ENCODE results near the gene PZP. TPM values are rescaled to one million over a fixed set of nuclear protein-coding genes. Genes with fewer than 3 reads are reported as not detected.
A peak's percentile ranks its signal among the peaks of the same experiment; 100 is the strongest.
"Not testable (repeated sequence)": the region's sequence is repeated elsewhere in the genome, so short reads cannot be mapped to it uniquely, and the experiment has no call there.

Gene PZP
- total RNA-seq, 2 donors from 2014 or later: 0.42 to 0.68 TPM

DNA sequence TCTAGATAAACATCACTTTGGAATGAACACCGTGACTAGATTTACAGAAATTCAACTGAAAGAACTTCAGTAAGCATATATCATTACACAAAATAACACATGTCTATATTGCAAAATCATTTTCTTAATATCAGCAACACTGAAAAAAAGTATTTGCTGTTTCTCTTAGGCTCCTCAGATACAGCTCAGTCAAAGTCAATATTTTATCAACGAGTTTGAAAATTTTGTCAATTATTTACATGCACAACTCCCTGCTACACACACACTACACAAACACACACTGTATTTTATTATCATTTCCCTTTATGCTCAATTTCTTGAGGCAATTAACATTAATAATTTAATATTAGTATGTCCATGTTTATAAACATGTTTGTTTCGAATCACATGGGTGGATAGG, 3.8 kb downstream of the PZP start:
- DNase-seq (no peak), ATAC-seq (no peak)
- intact Hi-C loops (cut with DNase I): no loop called here

DNA sequence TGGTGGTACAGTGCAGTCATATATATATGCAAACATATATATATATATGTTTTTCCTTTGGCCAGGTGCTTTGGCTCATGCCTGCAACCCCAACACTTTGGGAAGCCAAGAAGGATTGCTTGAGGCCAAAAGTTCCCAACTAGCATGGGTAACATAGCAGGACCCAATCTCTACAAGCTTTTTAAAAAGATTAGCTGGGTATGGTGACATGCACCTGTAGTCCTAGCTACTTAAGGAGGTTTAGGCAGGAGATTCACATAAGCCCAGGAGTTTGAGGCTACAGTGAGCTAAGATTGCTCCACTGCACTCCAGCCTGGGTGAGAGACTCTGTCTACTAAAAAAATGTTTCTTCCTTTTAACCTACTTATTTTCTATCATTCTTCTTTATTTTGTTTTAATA, 10.2 kb downstream of the PZP start:
- ATAC-seq (no peak), DNase-seq (no peak)
- intact Hi-C loops (cut with DNase I): no loop called here

DNA sequence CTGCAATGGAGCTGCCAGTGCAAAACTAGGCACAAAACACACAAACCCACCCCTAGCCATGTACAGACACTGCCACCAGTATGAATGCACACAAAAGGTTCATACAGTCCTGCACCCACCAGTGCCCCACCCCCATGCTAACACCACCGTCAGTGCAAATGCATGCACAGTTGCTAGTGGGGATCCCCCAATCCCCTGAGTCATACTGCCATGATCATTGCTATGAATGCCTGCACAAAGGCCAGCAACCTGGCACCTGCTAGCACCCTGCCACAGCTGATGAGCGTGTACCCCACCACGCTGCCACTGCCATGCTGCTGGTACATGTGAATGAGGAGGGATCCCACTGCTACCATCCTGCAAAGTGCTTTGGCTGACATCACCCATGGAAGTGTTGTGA, 23.9 kb downstream of the PZP start:
- no peak for ATAC-seq

DNA sequence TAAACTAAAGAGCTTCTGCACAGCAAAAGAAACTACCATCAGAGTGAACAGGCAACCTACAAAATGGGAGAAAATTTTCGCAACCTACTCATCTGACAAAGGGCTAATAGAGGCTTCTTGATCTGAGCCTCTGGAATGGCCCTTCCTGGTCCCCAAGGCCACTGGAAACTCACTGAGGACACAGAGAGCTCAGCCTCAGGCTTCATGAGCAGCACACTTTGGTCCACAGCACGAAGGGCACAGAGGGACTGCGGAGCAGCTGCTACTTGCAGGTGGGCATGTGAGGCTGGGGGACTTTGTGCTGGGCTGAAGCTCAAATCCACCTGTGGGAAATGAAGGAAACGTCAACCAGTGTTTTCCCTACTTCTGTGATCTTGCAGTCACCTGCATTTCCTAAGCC, 27.4 kb downstream of the PZP start:
- DNase-seq (no peak), ATAC-seq (no peak)
- intact Hi-C loops (cut with DNase I): no loop called here

More for the DNA sequence above, 23.9 kb downstream of the PZP start:
- intact Hi-C loops (cut with DNase I): no loop called here
- no peak for DNase-seq

DNA sequence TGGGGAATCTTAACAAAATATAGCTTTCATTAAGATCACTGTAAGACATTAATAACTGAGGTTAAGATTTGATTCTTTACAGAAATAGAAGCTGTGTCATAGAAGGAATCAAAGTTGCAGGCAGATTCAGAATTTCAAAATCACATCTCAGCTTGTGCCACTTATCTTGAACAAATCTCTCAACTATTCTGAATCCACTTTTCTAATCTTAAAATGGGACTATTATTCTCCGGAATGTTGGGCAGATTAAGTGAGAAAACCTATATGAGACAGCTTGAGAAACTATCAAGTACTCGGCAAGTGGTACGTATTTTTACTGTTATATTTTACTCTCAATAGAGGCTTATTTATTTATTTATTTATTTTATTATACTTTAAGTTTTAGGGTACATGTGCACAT, 28.4 kb downstream of the PZP start:
- intact Hi-C loops (cut with DNase I): no loop called here
- ATAC-seq: no peak
- DNase-seq: no peak

DNA sequence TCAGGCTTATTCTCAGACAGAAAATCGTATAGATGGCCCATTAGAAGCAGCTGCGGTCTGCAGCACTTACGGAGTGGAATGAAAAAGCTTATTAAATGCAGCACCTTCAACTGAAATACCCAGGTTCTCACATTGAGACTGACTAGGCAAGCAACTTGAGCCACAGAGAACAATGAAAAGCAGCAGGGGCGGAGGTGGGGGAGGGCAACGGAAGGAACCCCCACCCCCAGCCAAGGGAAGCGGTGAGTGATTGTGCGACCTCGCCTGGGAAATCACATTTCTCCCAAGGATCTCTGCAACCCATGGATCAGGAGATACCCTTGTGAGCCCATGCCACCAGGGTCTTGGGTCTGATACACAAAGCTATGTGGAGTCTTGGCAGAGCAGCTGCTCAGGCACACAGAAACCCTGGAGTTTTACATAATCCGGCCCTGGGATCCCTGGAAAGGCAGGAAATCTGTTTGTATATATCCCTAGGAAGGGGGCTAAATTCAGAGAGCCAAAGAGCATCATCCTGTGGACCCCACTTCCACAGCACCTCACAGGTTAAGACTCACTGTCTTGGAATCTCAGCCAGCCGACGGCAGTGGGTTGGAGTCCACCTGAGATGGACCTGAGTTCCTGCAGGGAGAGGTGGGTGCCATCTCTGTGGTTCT, 38.1 kb downstream of the PZP start:
- intact Hi-C loops (cut with DNase I): no loop called here
- DNase-seq (no peak), ATAC-seq (peak; percentile 47)

DNA sequence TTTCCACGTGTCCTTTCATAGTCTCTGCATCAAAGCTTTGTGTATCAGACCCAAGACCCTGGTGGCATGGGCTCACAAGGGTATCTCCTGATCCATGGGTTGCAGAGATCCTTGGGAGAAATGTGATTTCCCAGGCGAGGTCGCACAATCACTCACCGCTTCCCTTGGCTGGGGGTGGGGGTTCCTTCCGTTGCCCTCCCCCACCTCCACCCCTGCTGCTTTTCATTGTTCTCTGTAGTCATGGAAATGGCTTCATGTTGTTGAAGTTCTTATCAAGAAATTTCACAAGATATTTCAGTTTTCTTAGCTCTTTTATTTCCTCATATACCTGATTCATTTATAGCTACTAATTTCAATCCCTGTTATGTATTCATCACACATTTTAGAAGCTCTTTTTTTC, 40.9 kb downstream of the PZP start:
- ATAC-seq; intact Hi-C loops (cut with DNase I); DNase-seq: not testable (repeated sequence)

DNA sequence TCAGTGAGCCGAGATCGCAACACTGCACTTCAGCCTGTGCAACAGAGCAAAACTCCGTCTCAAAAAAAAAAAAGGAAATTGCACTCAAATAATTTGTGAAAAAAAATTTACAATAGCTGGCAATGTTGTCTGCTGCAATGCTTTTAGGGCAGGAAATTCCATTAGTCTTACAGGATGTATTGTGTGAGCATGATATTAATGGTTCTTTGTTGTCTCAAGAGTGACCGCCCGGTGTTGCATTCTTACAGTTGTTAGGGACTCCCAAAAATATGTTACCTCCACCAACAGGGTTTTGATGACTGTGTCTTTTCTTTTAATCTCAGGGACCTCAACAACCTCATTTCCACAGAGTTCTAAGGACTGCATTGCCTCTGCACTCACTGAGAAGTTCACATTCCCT, 44.8 kb downstream of the PZP start:
- intact Hi-C loops (cut with DNase I): no loop called here
- no peak for DNase-seq
- peak in 1 of 2 donors; percentile 38 for ATAC-seq

DNA sequence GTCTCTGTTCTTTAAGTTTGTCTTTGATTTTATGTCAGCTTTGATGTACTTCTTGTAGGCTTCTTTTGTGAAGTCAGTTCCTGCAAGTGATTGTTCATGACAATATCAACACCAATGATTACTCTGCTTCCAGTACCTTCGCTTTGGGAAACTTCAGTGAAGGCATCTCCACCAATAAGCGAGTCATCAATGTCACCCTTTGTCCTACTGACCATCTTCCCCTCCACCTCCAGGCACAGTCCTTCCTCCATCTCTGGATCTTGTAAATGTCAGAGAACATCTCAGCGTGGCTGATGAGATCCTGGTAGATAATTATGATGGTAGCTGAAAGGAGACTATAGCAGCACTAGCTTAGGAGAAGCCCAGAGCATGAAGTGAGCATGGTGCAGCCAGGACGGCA, 52.1 kb downstream of the PZP start:
- intact Hi-C loops (cut with DNase I): no loop called here
- DNase-seq (no peak), ATAC-seq (no peak)

DNA sequence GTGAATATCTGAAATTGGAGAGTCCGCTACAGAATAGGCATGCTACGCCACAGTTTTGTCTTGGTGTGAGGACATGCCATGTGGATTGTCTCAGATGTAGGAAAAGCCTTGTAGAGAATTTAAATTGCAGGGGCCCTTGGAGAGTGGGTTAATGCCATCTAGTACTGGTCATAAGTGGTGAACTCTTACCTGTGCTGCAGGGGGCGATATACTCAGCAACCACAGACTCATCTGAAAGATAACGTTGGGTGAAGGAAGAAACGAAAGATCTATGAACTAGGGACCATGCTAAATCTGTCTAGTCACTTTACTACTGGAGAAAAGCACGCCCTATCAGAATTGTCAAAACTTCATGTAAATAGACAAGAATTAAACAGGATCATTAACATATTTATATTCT, 58.8 kb downstream of the PZP start:
- intact Hi-C loops (cut with DNase I): no loop called here
- ATAC-seq (no peak), DNase-seq (no peak)

DNA sequence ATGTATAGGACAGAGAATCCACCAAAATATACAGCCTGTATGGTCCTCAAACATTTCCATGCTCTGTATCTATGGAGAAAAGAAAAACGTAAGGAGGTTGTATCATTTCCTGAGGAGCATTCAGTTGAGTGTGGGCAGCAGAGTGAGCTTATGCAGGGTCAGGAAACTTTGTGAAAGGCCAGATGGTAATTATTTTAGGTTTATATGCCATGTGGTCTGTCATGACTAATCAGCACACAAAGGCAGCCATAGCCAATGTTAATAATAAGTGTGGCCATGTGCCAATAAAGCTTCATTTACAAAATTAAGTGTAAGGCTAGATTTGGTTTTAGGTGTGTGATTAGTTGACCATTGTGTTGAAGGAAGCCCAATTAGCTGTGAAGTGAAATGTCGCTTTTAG, 59.3 kb downstream of the PZP start:
- ATAC-seq: no peak
- DNase-seq: no peak

DNA sequence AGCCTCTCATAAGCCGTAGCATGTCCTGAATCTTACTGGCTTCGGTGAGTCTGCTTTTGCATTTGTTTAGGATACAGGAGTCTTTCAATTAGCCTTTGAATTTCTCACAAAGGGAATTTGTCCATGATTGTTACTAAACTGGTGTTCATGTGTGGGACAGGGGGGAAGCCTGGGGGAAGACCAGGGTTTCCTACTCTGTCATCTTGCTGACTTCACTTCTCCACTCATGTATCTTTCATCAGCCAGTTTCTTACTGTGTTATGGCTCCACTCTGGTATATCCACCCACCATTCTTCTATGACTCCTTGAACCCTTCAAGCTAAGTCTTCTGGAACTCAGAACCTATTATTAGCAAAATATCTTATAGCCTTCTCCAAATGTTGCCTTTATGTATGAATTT, 60.7 kb downstream of the PZP start:
- intact Hi-C loops (cut with DNase I): no loop called here
- DNase-seq (no peak), ATAC-seq (no peak)

More for the DNA sequence above, 59.3 kb downstream of the PZP start:
- intact Hi-C loops (cut with DNase I): no loop called here

DNA sequence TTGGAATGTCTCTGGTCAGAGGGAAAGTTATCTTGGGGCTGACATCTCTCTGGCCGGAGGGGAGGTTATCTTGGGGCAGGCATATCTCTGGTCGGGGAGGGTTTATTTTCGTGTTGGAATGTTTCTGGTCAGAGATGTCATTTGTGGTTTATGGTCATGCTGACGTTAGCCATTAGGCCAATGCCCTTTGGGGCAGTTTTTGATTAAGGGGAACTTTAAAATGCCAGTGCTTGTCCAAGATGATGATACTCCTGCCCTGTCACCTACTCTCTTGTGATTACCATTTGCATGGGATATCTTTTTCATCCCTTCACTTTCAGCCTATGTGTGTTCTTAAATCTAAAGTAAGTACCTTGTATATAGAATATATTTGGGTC, 63.5 kb downstream of the PZP start:
- ATAC-seq: no peak
- intact Hi-C loops (cut with DNase I): no loop called here
- no peak for DNase-seq

DNA sequence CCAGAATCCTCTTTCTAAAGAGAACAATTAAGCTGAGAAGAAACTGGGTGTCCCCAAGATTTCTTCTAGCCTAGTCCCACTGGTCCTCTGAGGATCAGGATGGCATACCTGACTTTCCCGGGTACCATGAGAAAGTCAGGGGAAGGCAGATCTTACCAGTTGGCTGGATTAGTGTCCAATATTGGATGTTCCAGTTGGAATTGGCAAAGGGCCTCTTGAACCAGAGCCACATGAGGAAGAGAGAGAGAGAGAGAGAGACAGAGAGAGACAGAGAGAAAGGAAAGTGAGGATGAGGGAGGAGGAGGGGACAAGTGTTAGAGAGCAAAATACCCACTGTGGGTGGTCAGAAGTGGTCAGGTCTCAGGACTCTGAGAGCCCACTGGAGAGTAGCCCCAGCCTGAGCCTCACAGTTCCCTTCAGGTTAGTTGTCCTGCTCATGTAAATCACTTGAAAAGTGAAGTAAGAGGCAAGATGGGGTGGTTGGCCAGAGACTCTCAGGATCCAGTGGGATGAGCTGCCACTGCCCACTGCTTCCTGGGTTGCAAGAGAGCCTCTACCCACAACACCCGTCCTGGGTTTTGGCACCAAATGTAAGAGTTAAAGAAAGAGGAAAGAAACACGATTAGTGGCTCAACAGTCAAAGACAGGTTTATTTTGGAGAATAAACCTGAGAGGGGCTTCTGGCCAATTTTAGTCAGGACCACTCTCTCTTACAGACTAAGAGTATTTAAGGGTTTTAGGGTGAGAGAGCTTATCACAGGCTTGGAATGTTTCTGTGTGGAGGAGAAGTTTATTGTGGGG, 64.1 kb downstream of the PZP start:
- intact Hi-C loops (cut with DNase I): no loop called here
- ATAC-seq: no peak

DNA sequence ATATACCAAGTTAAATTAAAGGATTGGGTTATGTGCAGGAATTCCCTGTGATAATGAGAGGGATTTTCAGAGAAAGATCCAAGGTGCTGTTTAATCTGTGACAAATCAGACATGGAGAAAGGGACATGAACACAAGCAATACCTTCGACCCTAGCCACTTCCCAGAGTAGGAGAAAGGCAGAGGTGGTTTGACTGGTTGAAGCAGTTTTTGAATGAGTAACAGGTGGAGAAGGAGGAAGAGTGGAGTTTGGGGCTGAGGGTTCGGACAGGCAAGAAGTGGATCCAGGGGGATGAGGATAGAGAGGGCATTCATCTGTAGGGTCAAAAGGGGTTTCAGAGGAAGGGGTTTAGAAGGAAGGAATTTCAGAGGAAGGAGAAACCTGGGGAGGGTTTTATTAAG, 65.1 kb downstream of the PZP start:
- intact Hi-C loops (cut with DNase I): no loop called here
- ATAC-seq: no peak
- DNase-seq: no peak

More for the DNA sequence above, 64.1 kb downstream of the PZP start:
- DNase-seq: no peak

DNA sequence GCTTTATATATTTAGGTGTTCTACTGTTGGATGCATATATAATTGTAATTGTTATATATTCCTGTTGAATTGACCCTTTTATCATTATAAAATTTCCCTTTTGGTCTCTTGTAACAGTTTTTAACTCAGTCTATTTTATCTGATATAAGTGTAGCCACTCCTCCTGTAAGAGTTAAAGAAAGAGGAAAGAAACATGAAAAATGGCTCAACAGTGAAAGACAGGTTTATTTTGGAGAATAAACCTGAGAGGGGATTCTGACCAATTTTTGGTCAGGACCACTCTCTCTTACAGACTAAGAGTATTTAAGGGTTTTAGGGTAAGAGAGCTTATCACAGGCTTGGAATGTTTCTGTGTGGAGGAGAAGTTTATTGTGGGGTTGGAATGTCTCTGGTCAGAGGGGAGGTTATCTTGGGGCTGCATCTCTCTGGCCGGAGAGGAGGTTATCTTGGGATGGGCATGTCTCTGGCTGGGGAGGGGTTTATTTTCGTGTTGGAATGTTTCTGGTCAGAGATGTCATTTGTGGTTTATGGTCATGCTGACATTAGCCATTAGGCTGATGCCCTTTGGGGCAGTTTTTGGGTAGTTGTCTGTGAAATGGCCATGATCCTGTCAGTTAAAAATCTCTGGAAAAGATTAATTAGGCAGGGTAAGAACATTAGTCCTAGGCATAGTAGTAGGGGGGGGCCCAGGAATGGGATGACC, 68.5 kb downstream of the PZP start:
- ATAC-seq; intact Hi-C loops (cut with DNase I); DNase-seq: not testable (repeated sequence)

DNA sequence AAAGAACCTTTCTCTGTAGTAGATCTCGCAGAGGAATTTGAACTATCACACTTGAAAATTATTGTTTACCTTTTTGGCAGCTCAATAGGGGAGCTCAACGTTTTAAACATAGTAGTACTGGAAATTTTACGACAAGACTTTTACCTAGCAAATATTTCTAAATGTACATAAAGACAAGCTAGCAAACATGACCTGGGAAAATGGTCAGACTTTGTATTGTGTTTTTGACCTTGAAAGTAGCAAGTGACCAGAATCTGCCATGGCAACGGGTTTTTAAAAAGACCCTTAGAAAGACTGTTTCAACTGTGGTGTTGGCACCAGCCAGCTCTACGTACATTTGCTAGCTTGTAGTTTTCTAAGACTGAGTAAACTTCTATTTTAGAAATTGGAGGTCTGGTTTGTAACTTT, 72.3 kb downstream of the PZP start:
- DNase-seq (no peak), ATAC-seq (no peak)
- intact Hi-C loops (cut with DNase I): no loop called here

DNA sequence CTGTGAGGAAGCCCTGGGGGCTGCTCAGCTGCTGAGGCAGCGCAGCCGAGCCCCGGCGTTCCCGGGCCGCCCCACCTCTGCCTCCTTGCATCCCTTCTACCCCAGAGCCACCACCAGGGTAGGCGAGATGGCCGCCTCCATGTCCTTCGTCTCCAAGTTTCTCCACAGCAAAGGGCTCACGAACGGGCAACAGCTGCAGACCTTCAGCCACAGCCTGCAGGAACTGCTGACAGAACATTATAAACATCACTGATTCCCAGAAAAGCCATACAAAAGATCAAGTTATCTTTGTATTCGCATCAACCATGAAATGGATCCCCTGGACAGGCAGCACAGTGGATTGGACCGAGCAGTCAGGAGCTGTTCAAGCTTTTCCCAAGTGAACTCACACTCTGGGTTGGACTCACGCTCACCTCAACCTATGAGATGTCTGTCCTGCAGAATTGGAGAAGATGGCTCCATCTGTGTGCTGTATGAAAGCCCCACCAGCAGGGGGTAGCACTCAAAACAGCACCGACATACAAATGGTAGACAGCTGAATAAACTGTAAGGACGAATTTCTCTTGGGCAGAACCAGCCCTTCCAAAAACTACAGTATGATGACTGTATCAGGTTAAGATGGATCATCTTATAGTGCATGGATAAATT, 73.1 kb downstream of the PZP start:
- ATAC-seq: no peak
- intact Hi-C loops (cut with DNase I): no loop called here

DNA sequence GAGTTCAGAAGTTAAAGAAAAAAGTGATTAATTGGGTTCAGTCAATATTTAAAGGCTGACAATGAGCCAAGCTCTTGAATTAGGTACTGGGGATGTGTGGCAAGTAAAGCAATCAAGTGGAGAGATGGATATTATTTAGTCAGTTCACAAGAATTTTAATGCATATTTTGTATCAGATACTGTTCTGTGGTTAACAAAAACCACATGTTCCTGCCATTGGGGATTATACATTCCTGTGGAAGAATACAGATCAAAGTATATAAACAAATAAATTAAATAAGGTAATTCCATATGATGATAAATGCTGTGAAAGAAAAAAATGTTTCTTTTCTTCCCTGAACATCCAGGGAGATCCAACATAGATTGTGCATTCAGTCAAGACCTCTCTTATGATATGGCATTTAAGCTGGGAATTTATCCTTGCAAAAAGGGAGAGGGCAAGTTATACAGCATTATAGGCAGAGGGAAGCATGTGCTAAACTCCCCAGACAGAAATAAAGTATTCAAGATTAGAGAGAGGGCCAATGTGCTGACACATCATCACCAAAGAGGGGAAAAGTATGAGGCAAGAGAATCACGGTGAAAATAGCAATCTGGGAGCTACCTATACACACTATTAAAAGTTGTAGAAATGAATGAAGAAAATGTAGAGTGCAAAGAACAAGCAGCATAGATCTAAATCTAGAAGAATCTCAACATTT, 74.8 kb downstream of the PZP start:
- ATAC-seq (no peak), DNase-seq (no peak)
- intact Hi-C loops (cut with DNase I): no loop called here

More for the DNA sequence above, 73.1 kb downstream of the PZP start:
- DNase-seq: no peak

All from left cardiac atrium (tissue), 4 donors.